ENCODE data around the gene NCSTN. TPM values are rescaled to one million over a fixed set of nuclear protein-coding genes. Genes with fewer than 3 reads are reported as not detected.

NCSTN gene
- total RNA-seq, 1 experiment from 2014 or later: 72.0 TPM

GRCh38 chr1:160406131-160406968, 63.2 kb downstream of the NCSTN start:
- DNase-seq (ENCODE audit: low spot score): no peak

DNA sequence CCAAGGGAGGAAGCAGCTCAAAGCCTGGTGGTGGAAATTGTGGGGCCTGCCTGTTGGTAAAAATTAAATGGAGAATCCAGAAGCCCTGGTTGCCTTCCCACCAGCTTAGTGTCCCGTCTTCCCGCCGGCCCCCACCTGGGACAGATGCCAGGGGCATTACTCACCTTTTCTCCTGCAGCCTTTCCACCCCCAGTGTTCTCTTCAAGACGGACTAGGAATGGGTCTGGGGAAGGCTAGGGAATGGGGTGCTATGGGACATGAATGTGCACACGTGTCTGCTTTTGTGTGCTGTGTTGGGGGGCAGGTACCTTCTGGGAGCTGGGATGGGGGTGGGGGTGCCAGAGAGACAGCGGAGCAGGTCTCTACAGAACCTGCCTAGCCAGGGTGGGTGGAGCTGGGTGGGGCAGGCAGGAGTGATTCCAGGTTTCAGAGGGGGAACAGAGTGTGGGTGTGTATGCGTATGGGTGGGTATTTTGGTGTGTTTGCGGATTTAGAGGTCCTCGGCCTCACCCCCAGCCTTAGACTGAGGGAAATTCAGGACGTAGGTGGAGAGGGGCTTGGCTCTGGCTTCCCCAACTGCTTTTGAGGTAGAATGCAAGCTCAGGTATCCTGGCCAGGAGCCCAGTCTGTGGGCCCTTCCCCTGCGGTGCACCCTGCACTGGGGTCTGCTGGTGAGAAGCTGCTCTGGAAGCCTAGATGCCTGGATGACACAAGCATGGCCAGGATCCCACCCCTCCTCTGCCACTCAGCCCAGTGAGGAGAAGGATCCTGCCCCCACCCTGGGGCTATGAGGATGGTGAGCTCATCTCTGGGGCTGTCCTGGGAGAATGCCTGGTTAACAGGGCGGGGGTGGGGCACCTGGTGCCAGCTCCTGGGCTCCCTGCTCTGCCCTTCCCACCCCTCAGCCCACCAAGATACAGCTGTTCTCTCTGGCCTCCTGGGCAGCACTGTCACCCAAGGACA, 64.9 kb downstream of the NCSTN start:
- no peak for DNase-seq (ENCODE audit: low spot score)

Other genes with a start within 250 kb of the NCSTN start
- gene IGSF8, start 244.8 kb upstream of the NCSTN start, total RNA-seq (2014; rRNA removed; shearing (Covaris generic)): 13.7 and 20.7 TPM in 2 replicates
- 0.10 TPM in 1 of 2 replicates, not detected in the other for gene ATP1A2, start 227.6 kb upstream of the NCSTN start, total RNA-seq (2014; rRNA removed; shearing (Covaris generic))
- gene ATP1A4, start 191.8 kb upstream of the NCSTN start, total RNA-seq (2014; rRNA removed; shearing (Covaris generic)): not detected in 2 replicates
- 0.41 TPM in 1 of 2 replicates, not detected in the other for gene CASQ1, start 152.8 kb upstream of the NCSTN start, total RNA-seq (2014; rRNA removed; shearing (Covaris generic))
- gene PEA15, start 138.0 kb upstream of the NCSTN start, total RNA-seq (2014; rRNA removed; shearing (Covaris generic)): 50.7 and 58.8 TPM in 2 replicates
- 22.1 and 22.6 TPM in 2 replicates for gene DCAF8, start 80.8 kb upstream of the NCSTN start, total RNA-seq (2014; rRNA removed; shearing (Covaris generic))
- 71.4 and 80.8 TPM in 2 replicates for gene PEX19, start 58.2 kb upstream of the NCSTN start, total RNA-seq (2014; rRNA removed; shearing (Covaris generic))
- 90.1 and 101 TPM in 2 replicates for gene COPA, start 133 bp upstream of the NCSTN start, total RNA-seq (2014; rRNA removed; shearing (Covaris generic))
- 0.04 TPM in 1 of 2 replicates, not detected in the other for gene NHLH1, start 23.7 kb downstream of the NCSTN start, total RNA-seq (2014; rRNA removed; shearing (Covaris generic))
- 1.2 and 1.8 TPM in 2 replicates for gene VANGL2, start 57.2 kb downstream of the NCSTN start, total RNA-seq (2014; rRNA removed; shearing (Covaris generic))
- not detected in 2 replicates for gene SLAMF6, start 179.9 kb downstream of the NCSTN start, total RNA-seq (2014; rRNA removed; shearing (Covaris generic))
- not detected in 2 replicates for gene CD84, start 236.1 kb downstream of the NCSTN start, total RNA-seq (2014; rRNA removed; shearing (Covaris generic))